ENCODE results near the gene UBE2M.
"Not testable (repeated sequence)": the region's sequence is repeated elsewhere in the genome, so short reads cannot be mapped to it uniquely, and the experiment has no call there.

UBE2M gene

GRCh38 chr19:58511353-58512208, 46.8 kb downstream of the UBE2M start, which contains the start of gene SLC27A5:
TSS of gene SLC27A5 (minus strand) at chr19:58511992. CDS start at chr19:58511955, 37 bp downstream.
- DNase-seq: no peak

- no peak for DNase-seq
Observed at GRCh38 chr19:58510084-58510862, 48.1 kb downstream of the UBE2M start.

GRCh38 chr19:58509731-58510083, 48.7 kb downstream of the UBE2M start:
- no peak for DNase-seq

- not testable (repeated sequence) for DNase-seq
Observed at GRCh38 chr19:58507602-58508223, 50.7 kb downstream of the UBE2M start.

Measured in NCI-H146 (cell line).